ENCODE measurements around the gene AAK1. TPM values are rescaled to one million over a fixed set of nuclear protein-coding genes. Genes with fewer than 3 reads are reported as not detected.

Gene AAK1
- total and polyA plus RNA-seq, 10 of the 15 experiments (the other 5 are each of a cell fraction or from before 2014, with no cell fraction given): 2.9 to 41.4 (median 17.5) TPM

GRCh38 chr2:69436938-69437750 is 206.4 kb downstream of the AAK1 start, which contains the start of gene NFU1:
Gene NFU1, minus strand, starts transcription at chr2:69437435. Its CDS starts 13 bp downstream, at chr2:69437422.
- Histone ChIP-seq H3K27ac (ENCODE audit: control insufficient read depth, insufficient read depth) (peak within 1 kb of the TSS; percentile 89), H3K4me3 (peak within 1 kb of the TSS; percentile 76), H3K9ac (ENCODE audit: control insufficient read depth, insufficient read depth, low read length) (peak within 1 kb of the TSS; percentile 85), H3K79me2 (ENCODE audit: control insufficient read depth, insufficient read depth, low read length) (peaks cover 10% of the 10 kb centered on the region), H3K9me3 (replicated peaks; ENCODE audit: control insufficient read depth, insufficient read depth, low read length) (no peaks in the 10 kb centered on the region), H3K27me3 (replicated peaks in 1 of 2; ENCODE audit: control insufficient read depth in 2 of 2, insufficient read depth in 2 of 2, low read length in 1 of 2) (no peaks in the 10 kb centered on the region), H3K4me2 (ENCODE audit: control insufficient read depth, insufficient read depth) (peak within 1 kb of the TSS; percentile 77), H4K20me1 (ENCODE audit: control insufficient read depth, insufficient read depth) (no peaks in the 10 kb centered on the region), H3K4me1 (ENCODE audit: control insufficient read depth, insufficient read depth, low read length) (peaks cover 9% of the 10 kb centered on the region; the same call in 1 of the 2 replicates), H2AFZ (ENCODE audit: control insufficient read depth, low read depth, low read length) (peak within 1 kb of the TSS; percentile 92), H3K36me3 (ENCODE audit: control insufficient read depth in 2 of 2, insufficient read depth in 2 of 2, low read length in 1 of 2) (no peaks in the 10 kb centered on the region)
- WGBS (ENCODE audit: insufficient coverage, insufficient replicate concordance, low lambda C conversion rate, missing lambda C conversion rate): under 1% methylated on average over 58 of the region's 60 CpGs
- ChIA-PET SMC1A (ENCODE audit: uncharacterized antibody, unreplicated experiment) (interaction anchor here (0.7 to 2.7 kb wide), 20 partner anchors 8 to 332 kb away, joined by 3 to 15 read pairs (median 4); no protein-coding TSS in a partner anchor), POLR2A (interaction anchor here (0.5 to 3.5 kb wide), 13 partner anchors 8 to 208 kb away, joined by 3 to 16 read pairs (median 4); partner anchors contain the start of genes AAK1 and GFPT1), CTCF (interaction anchor here (0.6 to 4.1 kb wide), 26 partner anchors 12 to 1269 kb away, joined by 3 to 24 read pairs (median 4); partner anchors contain the start of genes APLF, FBXO48 and GFPT1), RAD21 (ENCODE audit: unreplicated experiment) (interaction anchor here (0.7 to 3.7 kb wide), 18 partner anchors 16 to 363 kb away, joined by 3 to 27 read pairs (median 4); no protein-coding TSS in a partner anchor)
- FAIRE-seq (peak; percentile 91), DNase-seq (ENCODE audit: low read depth, low spot score) (peak; percentile 79), ATAC-seq (peak; percentile 97)
- intact Hi-C loops (cut with micrococcal nuclease; ENCODE audit: unreplicated experiment) (loop anchor here (2.0 to 5.0 kb wide), 4 partner anchors 50 to 278 kb away; partner anchors contain the start of gene GFPT1), in situ Hi-C loops (cut with MboI) (no loop called here)
- TSS peak; percentile 83 for BruUV-seq (replicated peaks)
- no peak for TF ChIP-seq KAT2A (conservative IDR thresholded peaks at IDR 0.05; ENCODE audit: control insufficient read depth, low read depth, low read length)
- TF ChIP-seq BACH1 (IDR thresholded peaks at IDR 0.05; ENCODE audit: borderline replicate concordance): peak; percentile 65; the same call in 1 of the 2 replicates
- peak; percentile 88 for TF ChIP-seq CREB1 (IDR thresholded peaks at IDR 0.05; ENCODE audit: low read depth)
- TF ChIP-seq RB1 (IDR thresholded peaks at IDR 0.05; ENCODE audit: borderline replicate concordance): peak; percentile 90; the same call in 1 of the 2 replicates
- peak; percentile 77 for TF ChIP-seq RUNX3 (IDR thresholded peaks at IDR 0.05; ENCODE audit: low read length)
- TF ChIP-seq CEBPB (IDR thresholded peaks at IDR 0.05; ENCODE audit: borderline replicate concordance in 1 of 2, low read depth in 2 of 2, low read length in 2 of 2): no peak
- TF ChIP-seq FOS (IDR thresholded peaks at IDR 0.05; ENCODE audit: borderline replicate concordance, extremely low read depth, insufficient read length): no peak
- TF ChIP-seq KDM1A (IDR thresholded peaks at IDR 0.05; ENCODE audit: borderline replicate concordance): no peak
- no peak for TF ChIP-seq CHD4 (IDR thresholded peaks at IDR 0.05)
- no peak for TF ChIP-seq NR2C2 (IDR thresholded peaks at IDR 0.05; ENCODE audit: borderline replicate concordance, control insufficient read depth, insufficient read length, low read depth)
- no peak for TF ChIP-seq ZNF622 (IDR thresholded peaks at IDR 0.05)
- TF ChIP-seq ZBTB4 (CRISPR knock-in tag; IDR thresholded peaks at IDR 0.05): no peak
- TF ChIP-seq GABPA (IDR thresholded peaks at IDR 0.05; ENCODE audit: low read depth): no peak
- no peak for TF ChIP-seq STAT1 (conservative IDR thresholded peaks at IDR 0.05)
- TF ChIP-seq, protein P1, sequence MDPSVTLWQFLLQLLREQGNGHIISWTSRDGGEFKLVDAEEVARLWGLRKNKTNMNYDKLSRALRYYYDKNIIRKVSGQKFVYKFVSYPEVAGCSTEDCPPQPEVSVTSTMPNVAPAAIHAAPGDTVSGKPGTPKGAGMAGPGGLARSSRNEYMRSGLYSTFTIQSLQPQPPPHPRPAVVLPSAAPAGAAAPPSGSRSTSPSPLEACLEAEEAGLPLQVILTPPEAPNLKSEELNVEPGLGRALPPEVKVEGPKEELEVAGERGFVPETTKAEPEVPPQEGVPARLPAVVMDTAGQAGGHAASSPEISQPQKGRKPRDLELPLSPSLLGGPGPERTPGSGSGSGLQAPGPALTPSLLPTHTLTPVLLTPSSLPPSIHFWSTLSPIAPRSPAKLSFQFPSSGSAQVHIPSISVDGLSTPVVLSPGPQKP (IDR thresholded peaks at IDR 0.05; ENCODE audit: low read depth, low read length): peak; percentile 34; the same call in 1 of the 2 replicates
- no peak for TF ChIP-seq NFYA (IDR thresholded peaks at IDR 0.05; ENCODE audit: borderline replicate concordance, low read depth, low read length)

Measured in GM12878 (cell line).